Neural cell (in vitro differentiated cells): ENCODE results near the gene ASIC4. TPM values are rescaled to one million over a fixed set of nuclear protein-coding genes. Genes with fewer than 3 reads are reported as not detected.

Source experiments
- H2AFZ ChIP-seq: fragments of 200-600, 300-800 bp; sonication (generic), shearing (Covaris generic); 2 replicates; pipeline ENCODE4 v1.6.0; 2014; ENCODE audit warnings: low read depth, mild to moderate bottlenecking, antibody characterized with exemption, low read length, moderate library complexity
- H3F3A ChIP-seq: fragments of 200-600 bp; shearing (Covaris generic); 2 replicates; pipeline ENCODE4 v1.6.1; 2016; ENCODE audit warnings: mild to moderate bottlenecking, moderate library complexity, mixed read lengths, antibody characterized with exemption, low read length; ENCODE audit not compliant: insufficient read depth, poor library complexity, severe bottlenecking
- H3K27ac ChIP-seq: fragments of 200-600, 300-800 bp; sonication (generic), shearing (Covaris generic); 2 replicates; pipeline ENCODE4 v1.5.1; 2014; ENCODE audit warnings: mild to moderate bottlenecking, low read length, moderate library complexity
- H3K27me3 ChIP-seq: fragments of 300-800, 200-600 bp; sonication (generic), shearing (Covaris generic); 2 replicates; pipeline ENCODE4 v1.6.0; 2014; ENCODE audit warnings: mild to moderate bottlenecking, low read depth, low read length, moderate library complexity; ENCODE audit not compliant: insufficient read depth
- H3K36me3 ChIP-seq: fragments of 300-800, 200-600 bp; sonication (generic), shearing (Covaris generic); 2 replicates; pipeline ENCODE4 v1.5.1; 2014; ENCODE audit warnings: mild to moderate bottlenecking, antibody characterized with exemption, low read length, moderate library complexity; ENCODE audit not compliant: insufficient read depth
- H3K4me2 ChIP-seq: fragments of 300-800, 200-600 bp; sonication (generic), shearing (Covaris generic); 2 replicates; pipeline ENCODE4 v1.6.0; 2014; ENCODE audit warnings: mild to moderate bottlenecking, low read length
- H3K4me3 ChIP-seq: fragments of 300-800, 200-600 bp; sonication (generic), shearing (Covaris generic); 2 replicates; pipeline ENCODE4 v1.5.1; 2014; ENCODE audit warnings: mild to moderate bottlenecking, low read length, moderate library complexity
- H3K79me2 ChIP-seq: fragments of 200-600 bp; shearing (Covaris generic); replicated peaks from 2 replicates; pipeline ENCODE4 v1.6.0; 2014; ENCODE audit warnings: mild to moderate bottlenecking, low read length, moderate library complexity; ENCODE audit not compliant: insufficient read depth
- H3K9ac ChIP-seq: fragments of 300-800, 200-600 bp; sonication (generic), shearing (Covaris generic); 2 replicates; pipeline ENCODE4 v1.6.1; 2016; ENCODE audit warnings: mild to moderate bottlenecking, low read length, mixed read lengths
- H3K9me2 ChIP-seq: fragments of 200-600 bp; shearing (Covaris generic); 2 replicates; pipeline ENCODE4 v1.6.1; 2016; ENCODE audit warnings: mild to moderate bottlenecking, low read length, mixed read lengths; ENCODE audit not compliant: insufficient read depth
- H3K9me3 ChIP-seq: fragments of 200-600, 300-800 bp; sonication (generic), shearing (Covaris generic); 2 replicates; pipeline ENCODE4 v1.6.1; 2016; ENCODE audit warnings: mild to moderate bottlenecking, mixed run types, low read length, moderate library complexity, mixed read lengths
- H4K20me1 ChIP-seq: fragments of 200-600 bp; shearing (Covaris generic); 2 replicates; pipeline ENCODE4 v1.6.1; 2016; ENCODE audit warnings: mild to moderate bottlenecking, mixed run types; ENCODE audit not compliant: insufficient read depth
- EP300 ChIP-seq: fragments of 450-650 bp; conservative IDR thresholded peaks from 2 replicates; pipeline ENCODE4 v1.6.1; 2014; ENCODE audit warnings: antibody characterized with exemption, mild to moderate bottlenecking, moderate library complexity; ENCODE audit not compliant: poor library complexity, severe bottlenecking
- EZH2 ChIP-seq: fragments of 200-600, 300-800 bp; shearing (Covaris generic), sonication (generic); IDR thresholded peaks from 2 replicates; pipeline ENCODE4 v1.6.1; 2014; ENCODE audit warnings: antibody characterized with exemption, low read length, borderline replicate concordance, mild to moderate bottlenecking; ENCODE audit not compliant: insufficient read depth, poor library complexity, severe bottlenecking
- MXI1 ChIP-seq: fragments of 450-650 bp; conservative IDR thresholded peaks from 2 replicates; pipeline ENCODE4 v1.6.1; 2014; ENCODE audit warnings: antibody characterized with exemption, mild to moderate bottlenecking; ENCODE audit not compliant: poor library complexity, severe bottlenecking
- POLR2AphosphoS5 ChIP-seq: IDR thresholded peaks from 2 replicates; pipeline ENCODE4 v1.6.1; 2012
- RAD21 ChIP-seq: fragments of 450-650 bp; conservative IDR thresholded peaks from 2 replicates; pipeline ENCODE4 v1.6.1; 2014; ENCODE audit warnings: antibody characterized with exemption, mild to moderate bottlenecking, moderate library complexity
- REST ChIP-seq: IDR thresholded peaks from 2 replicates; pipeline ENCODE4 v1.6.1; 2012; ENCODE audit warnings: borderline replicate concordance
- SMC3 ChIP-seq: fragments of 450-650 bp; conservative IDR thresholded peaks from 2 replicates; pipeline ENCODE4 v1.6.1; 2014; ENCODE audit warnings: antibody characterized with exemption, mild to moderate bottlenecking, moderate library complexity; ENCODE audit not compliant: poor library complexity
- TAF1 ChIP-seq: IDR thresholded peaks from 2 replicates; pipeline ENCODE4 v1.6.1; 2012; ENCODE audit warnings: low read depth
- polyA plus RNA-seq: library from polyadenylated mRNA; depleted of rRNA; stranded (reverse); fragments of >200 nt; gene quantifications from 2 replicates; pipeline ENCODE4 v1.2.3, GENCODE V29; 2014
- TF ChIP-seq, protein P1 (sequence below): fragments of 450-650 bp; IDR thresholded peaks from 2 replicates; pipeline ENCODE4 v1.5.1; 2014; ENCODE audit warnings: antibody characterized with exemption, mild to moderate bottlenecking, moderate library complexity; ENCODE audit not compliant: poor library complexity, severe bottlenecking

ASIC4 gene
- polyA plus RNA-seq, 1 donor from 2014 or later, result 2.7 TPM

GRCh38 chr2:219502618-219503017 is 11.7 kb upstream of the ASIC4 start:
- peaks cover 10% of the 10 kb centered on the region for H3K27me3 ChIP-seq
- H3K4me2 ChIP-seq, result no peak overlapping the region
- TF ChIP-seq MXI1, result no peak
- no peak for TF ChIP-seq REST
- TF ChIP-seq POLR2AphosphoS5, result no peak
- TF ChIP-seq EP300, result no peak
- TF ChIP-seq SMC3, result no peak
- TF ChIP-seq, protein P1, sequence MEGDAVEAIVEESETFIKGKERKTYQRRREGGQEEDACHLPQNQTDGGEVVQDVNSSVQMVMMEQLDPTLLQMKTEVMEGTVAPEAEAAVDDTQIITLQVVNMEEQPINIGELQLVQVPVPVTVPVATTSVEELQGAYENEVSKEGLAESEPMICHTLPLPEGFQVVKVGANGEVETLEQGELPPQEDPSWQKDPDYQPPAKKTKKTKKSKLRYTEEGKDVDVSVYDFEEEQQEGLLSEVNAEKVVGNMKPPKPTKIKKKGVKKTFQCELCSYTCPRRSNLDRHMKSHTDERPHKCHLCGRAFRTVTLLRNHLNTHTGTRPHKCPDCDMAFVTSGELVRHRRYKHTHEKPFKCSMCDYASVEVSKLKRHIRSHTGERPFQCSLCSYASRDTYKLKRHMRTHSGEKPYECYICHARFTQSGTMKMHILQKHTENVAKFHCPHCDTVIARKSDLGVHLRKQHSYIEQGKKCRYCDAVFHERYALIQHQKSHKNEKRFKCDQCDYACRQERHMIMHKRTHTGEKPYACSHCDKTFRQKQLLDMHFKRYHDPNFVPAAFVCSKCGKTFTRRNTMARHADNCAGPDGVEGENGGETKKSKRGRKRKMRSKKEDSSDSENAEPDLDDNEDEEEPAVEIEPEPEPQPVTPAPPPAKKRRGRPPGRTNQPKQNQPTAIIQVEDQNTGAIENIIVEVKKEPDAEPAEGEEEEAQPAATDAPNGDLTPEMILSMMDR, result no peak
- no peak for TF ChIP-seq TAF1
- TF ChIP-seq EZH2, result no peak
- no peak for TF ChIP-seq RAD21
- H3K36me3 ChIP-seq, result no peaks in the 10 kb centered on the region
- no peak overlapping the region for H3K4me3 ChIP-seq
- H3F3A ChIP-seq, result no peaks in the 10 kb centered on the region
- H2AFZ ChIP-seq, result no peak overlapping the region
- no peaks in the 10 kb centered on the region for H4K20me1 ChIP-seq
- H3K9me3 ChIP-seq, result no peaks in the 10 kb centered on the region
- no peak overlapping the region for H3K9ac ChIP-seq
- no peaks in the 10 kb centered on the region for H3K9me2 ChIP-seq
- no peak overlapping the region for H3K27ac ChIP-seq
- no peaks in the 10 kb centered on the region for H3K79me2 ChIP-seq

GRCh38 chr2:219505585-219505984 is 8.7 kb upstream of the ASIC4 start:
- no peak overlapping the region for H2AFZ ChIP-seq
- TF ChIP-seq SMC3, result no peak
- TF ChIP-seq EZH2, result no peak
- TF ChIP-seq RAD21, result no peak
- TF ChIP-seq, protein P1, result no peak
- no peak for TF ChIP-seq TAF1
- TF ChIP-seq MXI1, result no peak
- H3K4me3 ChIP-seq, result no peak overlapping the region
- H3K36me3 ChIP-seq, result no peaks in the 10 kb centered on the region
- no peaks in the 10 kb centered on the region for H3F3A ChIP-seq
- H4K20me1 ChIP-seq, result no peaks in the 10 kb centered on the region
- H3K9me2 ChIP-seq, result no peaks in the 10 kb centered on the region
- H3K9me3 ChIP-seq, result no peaks in the 10 kb centered on the region
- no peaks in the 10 kb centered on the region for H3K79me2 ChIP-seq
- H3K4me2 ChIP-seq, result no peak overlapping the region
- H3K27ac ChIP-seq, result no peak overlapping the region
- H3K27me3 ChIP-seq, result no peaks in the 10 kb centered on the region
- H3K9ac ChIP-seq, result no peak overlapping the region
